HCT116 (cell line): ENCODE measurements around the gene FEM1B. TPM values are rescaled to one million over a fixed set of nuclear protein-coding genes. Genes with fewer than 3 reads are reported as not detected.

Experiments
- ATAC-seq: fragments of 200-7000 bp; cut with Tn5 transposase; 2 replicates; pipeline ENCODE4 v1.9.1; 2020; ENCODE audit warnings: mild to moderate bottlenecking, moderate library complexity
- BruUV-seq: library from RNA; stranded (reverse); fragments of 400-500 nt; replicated peaks from 2 replicates; lab custom pipeline; 2021; lab: Mats Ljungman, UMichigan
- CTCF ChIA-PET: fragments of 300-600 bp; sonication (Branson Sonifier 250); formaldehyde crosslinking; loops from one replicate; lab custom pipeline; 2021; ENCODE audit warnings: antibody characterized with exemption; lab: Charles Lee
- POLR2A ChIA-PET: fragments of 300-600, 350-600 bp; sonication (Branson Sonifier 250); formaldehyde crosslinking; loops from one replicate; lab custom pipeline; 2021; ENCODE audit warnings: antibody characterized with exemption; lab: Charles Lee
- RAD21 ChIA-PET, 2 experiments: fragments of 300-600 bp; sonication (Branson Sonifier 250); formaldehyde crosslinking; loops; one replicate each; lab custom pipeline; 2023; ENCODE audit warnings: low total read pairs in 2 of 2; ENCODE audit not compliant: uncharacterized antibody in 2 of 2, unreplicated experiment in 2 of 2, low non-redundant PET in 1 of 2; lab: Charles Lee
- DNase-seq: peaks from one replicate; pipeline ENCODE4 v3.0.0-alpha.2; 2010; ENCODE audit warnings: low read depth, low spot score
- H2AFZ ChIP-seq: fragments of 200-600 bp; shearing (Covaris generic), sonication (generic); 2 replicates; pipeline ENCODE4 v1.6.1; 2017; ENCODE audit warnings: low read depth, mixed run types, mixed read lengths, antibody characterized with exemption, low read length; ENCODE audit not compliant: poor library complexity, severe bottlenecking
- H3K27ac ChIP-seq: 2 replicates; pipeline ENCODE4 v1.5.1; 2012; ENCODE audit warnings: low read depth, low read length
- H3K27me3 ChIP-seq: fragments of 200-600 bp; sonication (generic); 2 replicates; pipeline ENCODE4 v1.6.1; 2016; ENCODE audit warnings: mixed run types, low read length, mixed read lengths; ENCODE audit not compliant: insufficient read depth
- H3K36me3 ChIP-seq, 2 experiments: fragments of 200-500 bp in 1 of 2; fragments of 200-600 bp in 1 of 2; sonication (Bioruptor generic) in 1 of 2; sonication (generic) in 1 of 2; 2 replicates each; pipeline versions ENCODE4 v1.5.1 to v1.6.1; 2014 to 2016; ENCODE audit warnings: low read length in 2 of 2, inconsistent platforms in 1 of 2, mixed read lengths in 1 of 2, mixed run types in 1 of 2; ENCODE audit not compliant: insufficient read depth in 2 of 2, control insufficient read depth in 1 of 2
- H3K4me1 ChIP-seq, 2 experiments: fragments of 200-600 bp in 1 of 2; sonication (generic) in 1 of 2; 2 replicates each; pipeline versions ENCODE4 v1.5.1 to v1.6.1; 2012 to 2017; ENCODE audit warnings: low read length in 2 of 2, inconsistent platforms in 1 of 2, mild to moderate bottlenecking in 1 of 2, mixed read lengths in 1 of 2, mixed run types in 1 of 2, moderate library complexity in 1 of 2; ENCODE audit not compliant: insufficient read depth in 2 of 2, control insufficient read depth in 1 of 2
- H3K4me2 ChIP-seq: fragments of 200-600 bp; sonication (generic); 2 replicates; pipeline ENCODE4 v1.6.1; 2017; ENCODE audit warnings: mixed run types, low read length, mixed read lengths
- H3K4me3 ChIP-seq, 2 experiments: fragments of 200-600 bp in 1 of 2; sonication (generic) in 1 of 2; replicated peaks in 1 of 2; 2 replicates each; pipeline ENCODE4 v1.5.1; 2011 to 2016; ENCODE audit warnings: low read length in 2 of 2, control low read depth in 1 of 2, low read depth in 1 of 2, mild to moderate bottlenecking in 1 of 2, mixed read lengths in 1 of 2, mixed run types in 1 of 2
- H3K79me2 ChIP-seq: fragments of 200-600 bp; sonication (generic); 2 replicates; pipeline ENCODE4 v1.6.1; 2017; ENCODE audit warnings: mild to moderate bottlenecking, mixed run types, low read length, moderate library complexity, mixed read lengths; ENCODE audit not compliant: insufficient read depth
- H3K9ac ChIP-seq: fragments of 200-600 bp; sonication (generic); 2 replicates; pipeline ENCODE4 v1.6.1; 2016; ENCODE audit warnings: low read length, mixed read lengths
- H3K9me2 ChIP-seq: fragments of 200-600 bp; sonication (generic), shearing (Covaris generic); 2 replicates; pipeline ENCODE4 v1.6.1; 2017; ENCODE audit warnings: mixed run types, mild to moderate bottlenecking, moderate library complexity; ENCODE audit not compliant: insufficient read depth
- H3K9me3 ChIP-seq, 2 experiments: fragments of 200-500 bp in 1 of 2; fragments of 200-600 bp in 1 of 2; sonication (Bioruptor generic) in 1 of 2; sonication (generic) in 1 of 2; 2 replicates each; pipeline ENCODE4 v1.6.1; 2014 to 2017; ENCODE audit warnings: low read length in 2 of 2, mixed read lengths in 2 of 2, inconsistent platforms in 1 of 2, low read depth in 1 of 2, mild to moderate bottlenecking in 1 of 2, mixed run types in 1 of 2, moderate library complexity in 1 of 2; ENCODE audit not compliant: control insufficient read depth in 1 of 2, insufficient read depth in 1 of 2
- H4K20me1 ChIP-seq: fragments of 200-600 bp; sonication (generic), shearing (Covaris generic); 2 replicates; pipeline ENCODE4 v1.6.1; 2017; ENCODE audit warnings: mixed run types, mild to moderate bottlenecking, moderate library complexity; ENCODE audit not compliant: insufficient read depth
- CBX3 ChIP-seq: IDR thresholded peaks from 2 replicates; pipeline ENCODE4 v1.6.1; 2012; ENCODE audit warnings: low read depth
- CEBPB ChIP-seq: IDR thresholded peaks from 2 replicates; pipeline ENCODE4 v1.6.1; 2012; ENCODE audit warnings: low read depth
- EGR1 ChIP-seq: IDR thresholded peaks from 2 replicates; pipeline ENCODE4 v1.6.1; 2012; ENCODE audit warnings: low read depth
- ELF1 ChIP-seq: IDR thresholded peaks from 2 replicates; pipeline ENCODE4 v1.6.1; 2012; ENCODE audit warnings: low read depth, borderline replicate concordance
- EZH2 ChIP-seq: fragments of 200-600 bp; sonication (generic); IDR thresholded peaks from 2 replicates; pipeline ENCODE4 v1.6.1; 2017; ENCODE audit warnings: antibody characterized with exemption, mixed run types
- EZH2phosphoT487 ChIP-seq: fragments of 200-600 bp; IDR thresholded peaks from 2 replicates; pipeline ENCODE4 v1.6.1; 2018; ENCODE audit warnings: antibody characterized with exemption, borderline replicate concordance
- JUND ChIP-seq: IDR thresholded peaks from 2 replicates; pipeline ENCODE4 v1.6.1; 2012
- MAX ChIP-seq: IDR thresholded peaks from 2 replicates; pipeline ENCODE4 v1.6.1; 2012
- POLR2A ChIP-seq: IDR thresholded peaks from 2 replicates; pipeline ENCODE4 v1.7.0; 2011; ENCODE audit warnings: borderline replicate concordance; ENCODE audit not compliant: insufficient read depth, insufficient read length; ENCODE audit errors: extremely low read depth
- POLR2AphosphoS5 ChIP-seq: IDR thresholded peaks from 2 replicates; pipeline ENCODE4 v1.6.1; 2011; ENCODE audit warnings: mild to moderate bottlenecking, low read depth, low read length, moderate library complexity
- RAD21 ChIP-seq: IDR thresholded peaks from 2 replicates; pipeline ENCODE4 v1.6.1; 2012; ENCODE audit warnings: low read depth, mild to moderate bottlenecking
- SIN3A ChIP-seq: IDR thresholded peaks from 2 replicates; pipeline ENCODE4 v1.6.1; 2012; ENCODE audit warnings: low read depth
- SP1 ChIP-seq: IDR thresholded peaks from 2 replicates; pipeline ENCODE4 v1.6.1; 2012; ENCODE audit warnings: low read depth
- SRF ChIP-seq: IDR thresholded peaks from 2 replicates; pipeline ENCODE4 v1.6.1; 2012; ENCODE audit warnings: low read depth
- TCF7L2 ChIP-seq: IDR thresholded peaks from 2 replicates; pipeline ENCODE4 v1.7.0; 2011; ENCODE audit warnings: borderline replicate concordance, inconsistent platforms; ENCODE audit not compliant: insufficient read depth, insufficient read length; ENCODE audit errors: extremely low read depth
- YY1 ChIP-seq: IDR thresholded peaks from 2 replicates; pipeline ENCODE4 v1.6.1; 2011; ENCODE audit warnings: low read length, low read depth, moderate library complexity, mild to moderate bottlenecking; ENCODE audit not compliant: insufficient replicate concordance; ENCODE audit errors: extremely low read depth
- ZFX ChIP-seq: fragments of 450-650 bp; IDR thresholded peaks from 2 replicates; pipeline ENCODE4 v1.6.1; 2017
- intact Hi-C: fragments of 100-400 bp; cut with micrococcal nuclease; formaldehyde crosslinking; loops from 2 replicates; pipeline ENCODE4 v1.10.0; 2022
- total RNA-seq: library from RNA; stranded (reverse); gene quantifications from one replicate; pipeline ENCODE4 v1.2.1, GENCODE V29; 2021; ENCODE audit not compliant: unreplicated experiment
- TF ChIP-seq, protein P1 (sequence below): IDR thresholded peaks from 2 replicates; pipeline ENCODE4 v1.6.1; 2011; ENCODE audit warnings: mild to moderate bottlenecking, low read length, moderate library complexity; ENCODE audit not compliant: insufficient replicate concordance; ENCODE audit errors: extremely low read depth
- TF ChIP-seq, protein P2 (sequence below): IDR thresholded peaks from 2 replicates; pipeline ENCODE4 v1.6.1; 2012; ENCODE audit warnings: low read depth
- TF ChIP-seq, protein P3 (sequence below), 3 experiments: fragments of 200-600 bp in 1 of 3; sonication (generic) in 1 of 3; IDR thresholded peaks in 2 of 3; conservative IDR thresholded peaks in 1 of 3; 2 replicates each; pipeline ENCODE4 v1.5.1; 2012 to 2017; ENCODE audit warnings: low read depth in 2 of 3, low read length in 2 of 3, antibody characterized with exemption in 1 of 3, borderline replicate concordance in 1 of 3, control low read depth in 1 of 3, mild to moderate bottlenecking in 1 of 3, mixed read lengths in 1 of 3, mixed run types in 1 of 3, moderate library complexity in 1 of 3; ENCODE audit not compliant: insufficient read depth in 1 of 3

The FEM1B gene
- total RNA-seq, 1 experiment from 2014 or later = 39.7 TPM

DNA sequence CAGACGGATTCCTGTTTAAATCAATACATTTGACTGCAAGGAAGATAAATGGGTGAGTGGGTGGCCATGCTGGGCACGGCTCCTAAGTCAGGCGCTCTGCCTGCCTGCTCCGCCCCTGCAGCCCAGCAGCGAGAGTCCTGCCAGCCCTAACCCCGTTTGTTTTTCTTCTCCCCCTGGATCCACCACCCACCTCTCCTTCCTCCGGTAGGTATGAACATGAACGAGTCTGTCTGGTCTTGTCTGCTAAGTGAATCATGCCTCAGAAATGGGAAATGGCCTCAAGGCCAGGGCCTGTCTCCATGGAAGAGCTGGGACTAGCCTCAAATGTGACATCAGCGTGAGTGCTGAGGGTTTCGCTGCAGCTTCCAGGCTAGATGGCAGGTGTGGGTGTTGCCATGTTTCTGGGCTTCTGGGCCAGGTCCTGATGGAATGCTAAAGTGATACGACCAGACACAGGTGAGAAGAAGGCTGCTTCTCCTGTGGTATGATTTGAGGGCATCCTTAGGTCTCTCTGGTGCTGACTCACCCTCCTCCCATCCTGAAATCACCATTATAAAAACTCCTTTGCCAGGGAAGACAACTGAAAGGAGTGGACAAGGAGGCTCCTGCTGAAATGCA, 5.6 kb upstream of the FEM1B start:
- Histone ChIP-seq H3K9ac (peak overlapping the region; percentile 56), H3K27me3 (no peaks in the 10 kb centered on the region), H3K4me1 (peaks cover 29 to 42% of the 10 kb centered on the region in 2 experiments), H2AFZ (peak overlapping the region; percentile 96), H3K9me2 (no peaks in the 10 kb centered on the region), H4K20me1 (no peaks in the 10 kb centered on the region), H3K27ac (peak overlapping the region; percentile 77), H3K9me3 (no peaks in the 10 kb centered on the region), H3K36me3 (no peaks in the 10 kb centered on the region), H3K79me2 (no peaks in the 10 kb centered on the region), H3K4me3 (peak overlapping the region; percentile 19 to 53), H3K4me2 (peak overlapping the region; percentile 83)
- RAD21 ChIA-PET = no interaction called here
- POLR2A ChIA-PET = interaction anchor here (2.3 kb wide), 1 partner anchor 19 kb away, joined by 7 read pairs; no protein-coding TSS in a partner anchor
- CTCF ChIA-PET = interaction anchor here (2.1 kb wide), 1 partner anchor 19 kb away, joined by 8 read pairs; no protein-coding TSS in a partner anchor
- ATAC-seq = peak; percentile 81
- DNase-seq = peak; percentile 80
- intact Hi-C loops = no loop called here
- BruUV-seq = no TSS peak
- TF ChIP-seq SP1 (peak; percentile 92), SIN3A (peak; percentile 41; the same call in 1 of the 2 replicates), EZH2 (no peak), ZFX (no peak; the same call in 1 of the 2 replicates), ELF1 (no peak), MAX (peak; percentile 64), CEBPB (no peak), YY1 (peak; percentile 64), EGR1 (peak; percentile 90), SRF (0 out of 2 replicates have a peak, but pooled peaks have one; percentile 15), POLR2AphosphoS5 (peak; percentile 58), RAD21 (no peak), CBX3 (peak; percentile 62; the same call in 1 of the 2 replicates), EZH2phosphoT487 (no peak), JUND (peak; percentile 79), TCF7L2 (no peak), POLR2A (no peak)
- TF ChIP-seq, protein P1, sequence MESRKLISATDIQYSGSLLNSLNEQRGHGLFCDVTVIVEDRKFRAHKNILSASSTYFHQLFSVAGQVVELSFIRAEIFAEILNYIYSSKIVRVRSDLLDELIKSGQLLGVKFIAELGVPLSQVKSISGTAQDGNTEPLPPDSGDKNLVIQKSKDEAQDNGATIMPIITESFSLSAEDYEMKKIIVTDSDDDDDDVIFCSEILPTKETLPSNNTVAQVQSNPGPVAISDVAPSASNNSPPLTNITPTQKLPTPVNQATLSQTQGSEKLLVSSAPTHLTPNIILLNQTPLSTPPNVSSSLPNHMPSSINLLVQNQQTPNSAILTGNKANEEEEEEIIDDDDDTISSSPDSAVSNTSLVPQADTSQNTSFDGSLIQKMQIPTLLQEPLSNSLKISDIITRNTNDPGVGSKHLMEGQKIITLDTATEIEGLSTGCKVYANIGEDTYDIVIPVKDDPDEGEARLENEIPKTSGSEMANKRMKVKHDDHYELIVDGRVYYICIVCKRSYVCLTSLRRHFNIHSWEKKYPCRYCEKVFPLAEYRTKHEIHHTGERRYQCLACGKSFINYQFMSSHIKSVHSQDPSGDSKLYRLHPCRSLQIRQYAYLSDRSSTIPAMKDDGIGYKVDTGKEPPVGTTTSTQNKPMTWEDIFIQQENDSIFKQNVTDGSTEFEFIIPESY = no peak
- TF ChIP-seq, protein P2, sequence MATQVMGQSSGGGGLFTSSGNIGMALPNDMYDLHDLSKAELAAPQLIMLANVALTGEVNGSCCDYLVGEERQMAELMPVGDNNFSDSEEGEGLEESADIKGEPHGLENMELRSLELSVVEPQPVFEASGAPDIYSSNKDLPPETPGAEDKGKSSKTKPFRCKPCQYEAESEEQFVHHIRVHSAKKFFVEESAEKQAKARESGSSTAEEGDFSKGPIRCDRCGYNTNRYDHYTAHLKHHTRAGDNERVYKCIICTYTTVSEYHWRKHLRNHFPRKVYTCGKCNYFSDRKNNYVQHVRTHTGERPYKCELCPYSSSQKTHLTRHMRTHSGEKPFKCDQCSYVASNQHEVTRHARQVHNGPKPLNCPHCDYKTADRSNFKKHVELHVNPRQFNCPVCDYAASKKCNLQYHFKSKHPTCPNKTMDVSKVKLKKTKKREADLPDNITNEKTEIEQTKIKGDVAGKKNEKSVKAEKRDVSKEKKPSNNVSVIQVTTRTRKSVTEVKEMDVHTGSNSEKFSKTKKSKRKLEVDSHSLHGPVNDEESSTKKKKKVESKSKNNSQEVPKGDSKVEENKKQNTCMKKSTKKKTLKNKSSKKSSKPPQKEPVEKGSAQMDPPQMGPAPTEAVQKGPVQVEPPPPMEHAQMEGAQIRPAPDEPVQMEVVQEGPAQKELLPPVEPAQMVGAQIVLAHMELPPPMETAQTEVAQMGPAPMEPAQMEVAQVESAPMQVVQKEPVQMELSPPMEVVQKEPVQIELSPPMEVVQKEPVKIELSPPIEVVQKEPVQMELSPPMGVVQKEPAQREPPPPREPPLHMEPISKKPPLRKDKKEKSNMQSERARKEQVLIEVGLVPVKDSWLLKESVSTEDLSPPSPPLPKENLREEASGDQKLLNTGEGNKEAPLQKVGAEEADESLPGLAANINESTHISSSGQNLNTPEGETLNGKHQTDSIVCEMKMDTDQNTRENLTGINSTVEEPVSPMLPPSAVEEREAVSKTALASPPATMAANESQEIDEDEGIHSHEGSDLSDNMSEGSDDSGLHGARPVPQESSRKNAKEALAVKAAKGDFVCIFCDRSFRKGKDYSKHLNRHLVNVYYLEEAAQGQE = no peak
- TF ChIP-seq, protein P3, sequence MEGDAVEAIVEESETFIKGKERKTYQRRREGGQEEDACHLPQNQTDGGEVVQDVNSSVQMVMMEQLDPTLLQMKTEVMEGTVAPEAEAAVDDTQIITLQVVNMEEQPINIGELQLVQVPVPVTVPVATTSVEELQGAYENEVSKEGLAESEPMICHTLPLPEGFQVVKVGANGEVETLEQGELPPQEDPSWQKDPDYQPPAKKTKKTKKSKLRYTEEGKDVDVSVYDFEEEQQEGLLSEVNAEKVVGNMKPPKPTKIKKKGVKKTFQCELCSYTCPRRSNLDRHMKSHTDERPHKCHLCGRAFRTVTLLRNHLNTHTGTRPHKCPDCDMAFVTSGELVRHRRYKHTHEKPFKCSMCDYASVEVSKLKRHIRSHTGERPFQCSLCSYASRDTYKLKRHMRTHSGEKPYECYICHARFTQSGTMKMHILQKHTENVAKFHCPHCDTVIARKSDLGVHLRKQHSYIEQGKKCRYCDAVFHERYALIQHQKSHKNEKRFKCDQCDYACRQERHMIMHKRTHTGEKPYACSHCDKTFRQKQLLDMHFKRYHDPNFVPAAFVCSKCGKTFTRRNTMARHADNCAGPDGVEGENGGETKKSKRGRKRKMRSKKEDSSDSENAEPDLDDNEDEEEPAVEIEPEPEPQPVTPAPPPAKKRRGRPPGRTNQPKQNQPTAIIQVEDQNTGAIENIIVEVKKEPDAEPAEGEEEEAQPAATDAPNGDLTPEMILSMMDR (IDR thresholded peaks at IDR 0.05 in 2 of 3, conservative IDR thresholded peaks at IDR 0.05 in 1 of 3; ENCODE audit: borderline replicate concordance in 1 of 3, insufficient read depth in 1 of 3, low read depth in 2 of 3, low read length in 2 of 3) = no peak
